ENCODE measurements around the gene TNNI2. TPM values are rescaled to one million over a fixed set of nuclear protein-coding genes. Genes with fewer than 3 reads are reported as not detected.

Gene TNNI2
- total and polyA plus RNA-seq, 2 donors (not counting 1 experiment from before 2014, with no cell fraction given), result not detected

DNA sequence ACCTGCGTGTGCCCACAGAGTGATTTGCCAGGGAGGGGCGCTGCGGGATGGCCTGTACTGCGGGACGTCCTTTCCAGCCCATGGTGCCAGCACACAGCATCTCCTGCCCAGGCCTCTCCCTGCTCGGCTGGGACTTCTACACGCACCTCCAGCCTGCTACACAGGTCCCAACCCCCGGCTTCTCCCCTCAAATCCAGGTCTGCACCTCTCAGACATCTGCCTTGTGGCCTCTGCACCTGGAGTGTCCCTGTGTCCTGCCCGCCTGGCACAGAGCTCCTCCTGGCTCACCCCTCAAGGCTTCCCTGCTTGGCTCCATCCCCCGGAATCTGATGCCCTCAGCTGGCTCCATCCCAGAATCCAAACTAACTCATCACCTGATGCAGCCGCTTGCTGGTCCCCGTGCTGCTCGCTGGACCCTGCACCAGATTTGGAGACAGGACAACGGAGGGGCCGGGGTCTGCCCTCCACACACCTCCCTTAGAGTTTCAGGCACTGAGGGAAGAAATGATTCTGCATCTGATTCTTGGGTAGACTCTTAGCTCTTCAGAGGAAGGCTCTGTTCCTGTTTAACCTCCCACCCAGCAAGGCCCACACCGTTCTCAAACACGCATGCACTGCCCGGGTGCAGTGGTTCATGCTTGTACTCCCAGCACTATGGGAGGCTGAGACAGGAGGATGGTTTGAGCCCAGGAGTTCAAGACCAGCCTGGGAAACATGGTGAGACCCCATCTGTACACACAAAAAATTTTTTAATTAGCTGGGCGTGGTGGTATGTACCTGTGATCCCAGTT is 10.1 kb downstream of the TNNI2 start:
- H3K27me3 ChIP-seq (ENCODE audit: control insufficient read depth, insufficient read depth, low read length), result no peaks in the 10 kb centered on the region
- H3K36me3 ChIP-seq (ENCODE audit: control insufficient read depth, insufficient read depth, low read length), result no peaks in the 10 kb centered on the region
- TF ChIP-seq, protein P1, sequence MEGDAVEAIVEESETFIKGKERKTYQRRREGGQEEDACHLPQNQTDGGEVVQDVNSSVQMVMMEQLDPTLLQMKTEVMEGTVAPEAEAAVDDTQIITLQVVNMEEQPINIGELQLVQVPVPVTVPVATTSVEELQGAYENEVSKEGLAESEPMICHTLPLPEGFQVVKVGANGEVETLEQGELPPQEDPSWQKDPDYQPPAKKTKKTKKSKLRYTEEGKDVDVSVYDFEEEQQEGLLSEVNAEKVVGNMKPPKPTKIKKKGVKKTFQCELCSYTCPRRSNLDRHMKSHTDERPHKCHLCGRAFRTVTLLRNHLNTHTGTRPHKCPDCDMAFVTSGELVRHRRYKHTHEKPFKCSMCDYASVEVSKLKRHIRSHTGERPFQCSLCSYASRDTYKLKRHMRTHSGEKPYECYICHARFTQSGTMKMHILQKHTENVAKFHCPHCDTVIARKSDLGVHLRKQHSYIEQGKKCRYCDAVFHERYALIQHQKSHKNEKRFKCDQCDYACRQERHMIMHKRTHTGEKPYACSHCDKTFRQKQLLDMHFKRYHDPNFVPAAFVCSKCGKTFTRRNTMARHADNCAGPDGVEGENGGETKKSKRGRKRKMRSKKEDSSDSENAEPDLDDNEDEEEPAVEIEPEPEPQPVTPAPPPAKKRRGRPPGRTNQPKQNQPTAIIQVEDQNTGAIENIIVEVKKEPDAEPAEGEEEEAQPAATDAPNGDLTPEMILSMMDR (conservative IDR thresholded peaks at IDR 0.05 in 1 of 2, IDR thresholded peaks at IDR 0.05 in 1 of 2; ENCODE audit: low read depth in 1 of 2, low read length in 2 of 2), result no peak
- TF ChIP-seq EZH2 (IDR thresholded peaks at IDR 0.05; ENCODE audit: low read length, missing control alignments), result no peak
- H3K9ac ChIP-seq (ENCODE audit: insufficient read depth, low read length), result no peak overlapping the region
- no peaks in the 10 kb centered on the region for H3K4me1 ChIP-seq (ENCODE audit: control insufficient read depth, extremely low read depth, insufficient read depth, low read length)
- no peak for DNase-seq (ENCODE audit: low read depth in 2 of 2)
- no peaks in the 10 kb centered on the region for H3K9me3 ChIP-seq (ENCODE audit: control insufficient read depth, insufficient read depth, low read depth, low read length)
- no peak overlapping the region for H3K4me3 ChIP-seq (replicated peaks in 1 of 4; ENCODE audit: control extremely low read depth in 1 of 4, insufficient read depth in 1 of 4, low read depth in 3 of 4, low read length in 4 of 4)
- H3K4me2 ChIP-seq (ENCODE audit: extremely low read depth, insufficient read depth, low read length), result no peak overlapping the region
- no peak overlapping the region for H3K27ac ChIP-seq (ENCODE audit: insufficient read depth, low read length)
- H2AFZ ChIP-seq (ENCODE audit: low read length), result no peak overlapping the region
- H4K20me1 ChIP-seq (ENCODE audit: control insufficient read depth, extremely low read depth, insufficient read depth, low read length), result no peaks in the 10 kb centered on the region
- no peaks in the 10 kb centered on the region for H3K79me2 ChIP-seq (ENCODE audit: control insufficient read depth, insufficient read depth, low read length)

- H4K20me1 ChIP-seq (ENCODE audit: control insufficient read depth, extremely low read depth, insufficient read depth, low read length), result no peaks in the 10 kb centered on the region
- H3K4me3 ChIP-seq (replicated peaks in 1 of 4; ENCODE audit: control extremely low read depth in 1 of 4, insufficient read depth in 1 of 4, low read depth in 3 of 4, low read length in 4 of 4), result no peak overlapping the region
- H3K9ac ChIP-seq (ENCODE audit: insufficient read depth, low read length), result no peak overlapping the region
- TF ChIP-seq, protein P1 (conservative IDR thresholded peaks at IDR 0.05 in 1 of 2, IDR thresholded peaks at IDR 0.05 in 1 of 2; ENCODE audit: low read depth in 1 of 2, low read length in 2 of 2), result no peak
- no peak for TF ChIP-seq EZH2 (IDR thresholded peaks at IDR 0.05; ENCODE audit: low read length, missing control alignments)
- H2AFZ ChIP-seq (ENCODE audit: low read length), result no peak overlapping the region
- no peak for DNase-seq (ENCODE audit: low read depth in 2 of 2)
- H3K4me1 ChIP-seq (ENCODE audit: control insufficient read depth, extremely low read depth, insufficient read depth, low read length), result no peaks in the 10 kb centered on the region
- no peaks in the 10 kb centered on the region for H3K27me3 ChIP-seq (ENCODE audit: control insufficient read depth, insufficient read depth, low read length)
- no peaks in the 10 kb centered on the region for H3K79me2 ChIP-seq (ENCODE audit: control insufficient read depth, insufficient read depth, low read length)
- H3K4me2 ChIP-seq (ENCODE audit: extremely low read depth, insufficient read depth, low read length), result no peak overlapping the region
- H3K36me3 ChIP-seq (ENCODE audit: control insufficient read depth, insufficient read depth, low read length), result no peaks in the 10 kb centered on the region
- H3K27ac ChIP-seq (ENCODE audit: insufficient read depth, low read length), result no peak overlapping the region
- no peaks in the 10 kb centered on the region for H3K9me3 ChIP-seq (ENCODE audit: control insufficient read depth, insufficient read depth, low read depth, low read length)
Measured at GRCh38 chr11:1851468-1852180, 12.8 kb downstream of the TNNI2 start.

DNA sequence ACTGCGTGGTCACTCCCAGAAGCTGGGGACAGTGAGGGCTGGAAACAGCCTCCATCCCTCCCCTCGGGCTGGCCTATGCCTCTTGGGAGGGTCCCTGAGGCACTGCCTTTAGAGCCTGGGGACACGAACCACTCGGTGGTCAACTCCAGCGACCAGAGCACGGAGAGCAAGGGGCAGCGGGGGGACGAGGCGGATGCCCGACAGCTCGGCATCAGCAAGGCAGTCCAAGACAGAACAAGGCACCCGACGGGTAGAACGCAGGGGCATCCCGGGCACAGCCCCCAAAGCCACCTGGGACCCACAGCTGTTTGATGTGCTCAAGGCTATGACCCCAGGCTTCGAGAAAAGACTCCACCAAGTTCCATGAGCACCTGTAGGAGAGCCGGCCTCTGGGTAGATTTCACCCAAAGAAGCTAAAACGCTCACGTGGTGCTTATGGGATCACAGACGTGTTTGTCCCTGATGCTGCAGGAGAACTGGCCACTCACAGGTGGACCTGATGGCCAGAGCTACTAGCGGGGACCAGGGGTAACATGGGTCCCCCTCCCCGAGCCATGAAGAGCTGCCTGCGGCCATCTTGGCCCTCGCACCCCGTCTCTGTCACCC is 13.6 kb downstream of the TNNI2 start:
- TF ChIP-seq, protein P1 (conservative IDR thresholded peaks at IDR 0.05 in 1 of 2, IDR thresholded peaks at IDR 0.05 in 1 of 2; ENCODE audit: low read depth in 1 of 2, low read length in 2 of 2), result no peak
- no peak for TF ChIP-seq EZH2 (IDR thresholded peaks at IDR 0.05; ENCODE audit: low read length, missing control alignments)
- H3K9ac ChIP-seq (ENCODE audit: insufficient read depth, low read length), result no peak overlapping the region
- no peaks in the 10 kb centered on the region for H3K9me3 ChIP-seq (ENCODE audit: control insufficient read depth, insufficient read depth, low read depth, low read length)
- no peak overlapping the region for H3K4me3 ChIP-seq (replicated peaks in 1 of 4; ENCODE audit: control extremely low read depth in 1 of 4, insufficient read depth in 1 of 4, low read depth in 3 of 4, low read length in 4 of 4)
- H3K27ac ChIP-seq (ENCODE audit: insufficient read depth, low read length), result no peak overlapping the region
- no peaks in the 10 kb centered on the region for H3K27me3 ChIP-seq (ENCODE audit: control insufficient read depth, insufficient read depth, low read length)
- no peak for DNase-seq (ENCODE audit: low read depth in 2 of 2)
- no peak overlapping the region for H3K4me2 ChIP-seq (ENCODE audit: extremely low read depth, insufficient read depth, low read length)
- H4K20me1 ChIP-seq (ENCODE audit: control insufficient read depth, extremely low read depth, insufficient read depth, low read length), result no peaks in the 10 kb centered on the region
- H3K79me2 ChIP-seq (ENCODE audit: control insufficient read depth, insufficient read depth, low read length), result no peaks in the 10 kb centered on the region
- no peaks in the 10 kb centered on the region for H3K4me1 ChIP-seq (ENCODE audit: control insufficient read depth, extremely low read depth, insufficient read depth, low read length)
- H2AFZ ChIP-seq (ENCODE audit: low read length), result no peak overlapping the region
- H3K36me3 ChIP-seq (ENCODE audit: control insufficient read depth, insufficient read depth, low read length), result no peaks in the 10 kb centered on the region
